Measurements from ENCODE around the gene TTR.

The TTR gene

DNA sequence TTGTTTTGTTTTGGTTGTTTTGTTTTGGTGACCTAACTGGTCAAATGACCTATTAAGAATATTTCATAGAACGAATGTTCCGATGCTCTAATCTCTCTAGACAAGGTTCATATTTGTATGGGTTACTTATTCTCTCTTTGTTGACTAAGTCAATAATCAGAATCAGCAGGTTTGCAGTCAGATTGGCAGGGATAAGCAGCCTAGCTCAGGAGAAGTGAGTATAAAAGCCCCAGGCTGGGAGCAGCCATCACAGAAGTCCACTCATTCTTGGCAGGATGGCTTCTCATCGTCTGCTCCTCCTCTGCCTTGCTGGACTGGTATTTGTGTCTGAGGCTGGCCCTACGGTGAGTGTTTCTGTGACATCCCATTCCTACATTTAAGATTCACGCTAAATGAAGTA, at the start of gene TTR:
Gene TTR (plus strand): TSS at position 250 of the 400 bp plus-strand sequence. CDS start 26 bp downstream, at position 276.
- DNase-seq = no peak

DNA sequence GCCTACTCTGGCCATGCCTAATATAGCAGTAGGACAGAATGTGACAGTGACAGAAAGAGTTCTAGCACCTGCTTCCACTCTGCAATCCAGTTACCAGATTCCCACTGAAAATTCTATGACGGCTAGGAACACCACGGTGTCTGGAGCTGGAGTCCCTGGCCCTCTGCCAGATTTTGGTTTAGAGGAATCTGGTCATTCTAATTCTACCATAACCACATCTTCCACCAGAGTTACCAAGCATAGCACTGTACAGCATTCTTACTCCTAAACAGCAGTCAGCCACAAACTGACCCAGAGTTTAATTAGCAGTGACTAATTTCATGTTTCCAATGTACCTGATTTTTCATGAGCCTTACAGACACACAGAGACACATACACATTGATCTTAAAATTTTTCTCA, 45.2 kb upstream of the TTR start:
- no peak for DNase-seq

DNA sequence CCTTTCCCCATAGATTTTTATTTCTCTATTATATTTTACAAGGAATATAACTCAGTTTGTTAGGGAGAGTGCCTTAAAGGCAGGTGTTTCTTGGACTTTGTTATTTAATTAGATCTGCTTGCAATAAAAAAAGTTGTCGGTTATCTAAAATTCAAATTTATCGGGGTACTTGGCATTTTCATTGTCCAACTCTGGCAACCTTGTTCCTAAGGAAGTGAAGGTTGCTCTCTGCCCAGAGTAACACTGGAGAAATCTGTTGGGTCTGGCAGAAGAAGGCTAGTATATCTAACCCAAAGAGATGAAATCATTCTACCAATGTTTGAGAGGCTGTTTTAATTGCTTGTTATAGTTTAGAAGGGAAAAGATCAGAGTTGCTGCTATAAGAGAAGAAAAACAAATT, 42.8 kb upstream of the TTR start:
- DNase-seq = no peak

DNA sequence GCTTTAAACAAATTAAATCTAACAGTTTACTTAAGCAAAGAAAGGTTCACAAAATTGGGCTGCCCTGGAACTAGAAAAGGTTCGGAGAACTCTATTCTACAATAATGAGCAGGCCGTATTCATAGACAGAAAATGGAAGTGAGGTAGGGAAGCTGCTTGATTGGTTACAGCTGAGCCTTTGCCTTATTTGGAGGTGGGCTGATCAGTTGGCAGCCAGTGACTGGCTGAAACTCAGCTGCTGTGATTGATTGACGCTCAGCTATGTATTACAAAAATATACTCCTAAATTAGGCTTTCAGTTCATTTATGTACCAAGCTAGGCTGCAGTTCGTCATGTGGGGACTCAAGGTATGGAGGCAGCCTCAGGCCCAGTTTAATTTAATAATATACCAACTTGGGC, 42.3 kb upstream of the TTR start:
- no peak for DNase-seq

DNA sequence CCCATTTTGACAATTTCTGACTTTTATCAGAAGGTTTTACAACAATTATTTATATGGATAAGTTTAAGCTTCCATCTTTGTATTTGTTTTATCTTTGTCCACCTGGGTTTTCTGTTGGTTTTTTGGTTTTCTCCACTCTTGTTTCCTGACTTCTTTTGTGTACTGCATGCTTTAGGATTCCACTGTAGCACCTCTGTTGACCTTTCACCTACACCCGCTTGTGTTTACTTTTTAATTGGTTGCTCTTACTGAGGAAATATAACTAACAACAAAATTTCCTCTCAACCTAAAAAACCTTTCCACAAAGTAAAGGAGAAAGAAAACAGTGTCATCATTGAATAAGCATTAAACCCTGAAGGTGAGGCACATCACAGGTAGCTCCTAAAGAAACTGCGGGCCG, 39.8 kb upstream of the TTR start:
- no peak for DNase-seq

DNA sequence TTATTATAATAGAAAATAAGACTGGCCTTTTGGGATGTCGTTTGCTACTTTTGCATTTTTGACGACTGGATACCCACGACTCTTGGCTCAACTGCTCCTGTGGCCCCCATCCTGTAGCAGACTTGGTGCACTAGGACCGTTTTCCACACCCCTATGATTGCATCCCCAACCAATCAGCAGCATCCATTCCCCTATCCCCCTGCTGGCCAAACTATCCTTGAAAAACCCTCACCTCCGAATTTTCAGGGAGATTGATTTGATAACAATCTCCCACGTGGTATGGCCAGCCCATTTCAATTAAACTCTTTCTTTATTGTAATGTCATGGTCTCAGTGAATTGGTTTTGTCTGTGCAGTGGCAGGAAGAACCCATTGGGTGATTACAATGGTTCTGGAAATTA, 37.9 kb upstream of the TTR start:
- no peak for DNase-seq

DNA sequence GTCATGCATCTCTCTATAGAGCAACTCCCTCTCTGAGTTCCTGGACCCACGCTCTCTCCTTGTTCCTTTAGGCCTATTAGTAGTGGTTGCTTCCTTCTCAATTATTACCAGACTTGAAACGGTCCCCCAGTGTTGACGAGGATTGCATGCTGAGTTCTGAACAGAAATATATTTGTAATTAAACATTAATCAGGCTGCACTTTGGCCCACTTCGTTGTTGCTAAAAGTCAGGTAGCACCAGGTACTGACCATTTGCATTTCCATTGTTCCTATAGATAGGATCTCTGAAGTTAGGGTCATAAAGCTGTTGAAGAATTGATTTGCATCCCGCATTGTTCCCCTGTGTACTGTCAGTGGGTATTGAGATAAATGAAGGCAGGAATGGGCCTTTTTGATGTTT, 36.9 kb upstream of the TTR start:
- DNase-seq = no peak

DNA sequence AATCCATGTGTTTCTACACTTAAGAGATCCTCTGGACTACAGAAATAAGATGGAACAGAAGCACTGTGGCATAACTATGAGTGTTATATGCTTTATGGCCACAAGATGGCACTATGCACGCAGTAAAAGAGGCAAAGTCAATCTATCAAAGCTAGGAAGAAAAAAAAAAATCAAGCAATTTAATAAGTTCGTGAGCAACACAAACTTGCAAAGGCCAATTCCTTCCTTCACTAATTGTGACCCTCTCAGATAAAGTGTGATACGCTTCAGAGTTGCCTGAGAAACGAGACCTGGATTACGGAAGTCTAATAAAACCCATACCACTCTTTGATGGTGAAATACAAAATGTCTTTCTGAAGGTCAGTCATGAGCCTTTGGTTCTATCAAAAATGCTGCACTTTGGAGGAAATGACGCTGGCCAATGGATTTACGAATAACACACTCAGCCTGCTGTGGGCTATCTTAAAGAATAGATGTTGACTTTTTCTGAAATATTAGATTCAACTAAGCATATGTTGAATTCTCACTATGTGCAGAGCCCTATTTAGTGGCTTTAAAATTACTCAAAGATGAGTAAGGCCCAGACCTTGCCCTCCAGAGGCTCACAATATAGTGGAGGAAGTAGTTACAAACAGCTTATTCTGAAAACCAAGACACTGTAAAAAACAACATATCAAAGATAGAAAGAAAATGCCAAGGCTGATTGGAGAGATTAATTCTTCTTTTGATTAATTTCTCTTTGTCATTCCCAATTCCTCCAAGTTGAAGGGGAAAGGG, 35.5 kb upstream of the TTR start:
- DNase-seq = peak; percentile 19

DNA sequence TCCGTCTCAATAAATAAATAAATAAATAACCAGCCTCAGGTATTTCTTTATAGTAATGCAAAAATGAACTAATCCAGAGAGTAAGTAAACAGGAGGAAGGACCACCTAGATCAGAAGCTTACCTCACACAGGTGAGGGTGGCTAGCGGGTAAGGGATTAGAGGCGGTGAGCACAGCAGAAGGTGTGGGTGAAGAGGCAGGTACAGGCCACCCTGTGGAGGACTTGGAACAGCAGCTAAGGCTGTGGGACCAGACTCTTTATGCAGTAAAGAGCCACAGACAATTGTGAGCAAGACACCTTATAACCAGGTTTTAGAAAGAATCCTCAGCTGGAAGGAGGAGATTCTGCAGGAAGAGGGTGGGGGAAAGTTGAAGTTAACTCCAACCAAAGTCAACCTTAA, 34.2 kb upstream of the TTR start:
- no peak for DNase-seq

DNA sequence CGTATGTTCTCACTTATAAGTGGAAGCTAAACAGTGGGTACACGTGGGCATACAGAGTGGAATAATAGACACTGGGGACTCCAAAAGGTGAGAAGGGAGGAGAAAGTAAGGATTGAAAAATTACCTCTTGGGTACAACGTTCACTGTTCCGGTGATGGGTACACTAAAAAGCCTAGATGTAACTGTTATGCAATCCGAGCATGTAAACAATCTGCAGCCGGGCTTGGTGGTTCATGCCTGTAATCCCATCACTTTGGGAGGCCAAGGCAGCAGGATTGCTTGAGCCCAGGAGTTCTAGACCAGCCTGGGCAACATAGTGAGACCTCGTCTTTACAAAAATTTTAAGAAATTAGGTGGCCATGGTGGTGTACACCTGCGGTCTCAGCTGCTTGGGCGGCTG, 33.1 kb upstream of the TTR start:
- DNase-seq = no peak

DNA sequence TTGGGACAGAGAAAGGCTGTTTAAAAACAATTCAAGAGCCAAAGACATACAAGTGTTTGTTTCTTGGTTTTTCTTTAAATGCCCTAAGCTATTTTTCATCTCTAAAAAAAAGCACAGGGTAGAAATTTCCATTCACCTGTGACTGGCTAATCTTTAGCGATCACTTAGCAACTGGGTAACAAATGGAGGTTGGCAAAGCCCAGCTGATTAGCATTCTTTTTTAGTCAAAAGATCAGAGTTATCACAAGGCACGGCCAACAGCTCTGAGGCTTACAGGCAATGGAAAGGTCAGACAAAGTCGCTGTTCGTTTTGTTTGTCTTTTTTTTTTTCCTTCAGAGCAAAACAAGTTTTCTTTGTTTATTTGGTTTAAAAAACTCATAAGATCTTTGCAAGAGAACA, 29.0 kb upstream of the TTR start:
- DNase-seq = no peak

DNA sequence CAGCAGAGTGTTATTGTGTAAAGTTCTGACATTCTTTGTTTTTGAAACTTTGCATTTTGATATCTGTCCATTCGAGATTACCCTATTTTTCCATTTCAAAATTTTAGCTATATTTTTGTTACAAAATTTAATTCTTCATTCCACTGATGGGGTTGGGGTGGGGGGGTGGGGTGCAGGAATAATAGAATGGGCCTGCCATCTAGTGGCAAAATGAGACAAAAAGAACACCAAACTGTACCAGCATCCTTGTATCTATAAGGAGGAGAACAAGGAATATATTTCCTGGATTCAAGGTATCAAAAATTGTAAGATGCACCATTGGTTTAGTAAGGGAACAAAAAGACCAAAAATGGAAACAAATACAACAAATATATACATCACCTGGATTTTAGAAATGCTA, 27.9 kb upstream of the TTR start:
- no peak for DNase-seq

DNA sequence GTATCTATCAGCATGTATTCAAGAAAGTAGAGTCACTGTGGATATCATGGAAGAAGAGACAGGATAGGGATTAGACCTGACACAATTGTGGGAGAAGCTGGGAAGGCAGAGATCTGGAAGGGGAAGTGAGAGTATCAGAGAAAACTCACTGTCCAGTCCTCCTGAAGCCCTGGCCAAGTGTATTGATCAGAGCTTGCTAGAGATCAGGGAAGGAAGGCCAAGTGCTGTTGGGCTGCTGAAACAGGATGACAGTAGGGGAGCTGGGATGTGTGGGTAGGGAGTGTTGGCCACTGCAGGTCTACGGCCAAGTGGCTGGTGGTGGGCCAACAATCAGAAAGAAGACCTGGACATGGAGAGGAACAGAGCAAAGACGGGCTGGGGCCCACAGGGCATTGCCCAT, 26.3 kb upstream of the TTR start:
- DNase-seq = no peak

DNA sequence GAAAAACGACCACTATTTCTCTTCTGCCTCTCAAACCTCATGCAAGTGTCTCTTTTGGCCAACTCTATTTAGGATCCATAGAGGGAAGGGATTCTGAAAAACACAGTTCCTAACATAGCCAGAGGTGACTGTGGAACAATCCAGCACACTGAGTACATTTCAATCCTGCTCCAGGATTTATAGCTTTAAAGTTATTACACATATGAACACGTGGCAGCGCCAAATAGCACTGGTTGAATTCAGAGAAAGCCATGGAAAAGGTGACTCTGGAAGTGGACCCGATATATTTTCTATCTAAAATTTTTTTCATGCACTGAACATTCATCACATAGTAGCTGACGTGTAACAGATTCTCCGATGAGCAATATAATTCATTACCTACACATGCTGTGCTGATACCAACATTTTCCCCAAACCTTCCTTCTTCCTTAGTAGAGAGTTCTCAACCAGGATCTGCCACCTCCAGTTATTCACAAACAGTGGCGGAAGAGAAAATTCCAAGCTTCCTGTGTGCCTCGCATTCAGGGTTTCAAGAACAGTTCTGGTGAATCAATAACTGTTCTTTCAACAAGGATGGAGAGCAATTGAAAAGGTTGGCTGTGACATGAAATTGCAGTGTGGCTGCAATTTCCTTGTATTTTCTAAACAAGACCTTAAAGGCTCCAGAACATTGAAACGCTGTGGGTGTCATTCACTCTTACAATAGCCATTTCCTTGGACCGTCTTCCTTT, 25.7 kb upstream of the TTR start:
- no peak for DNase-seq

DNA sequence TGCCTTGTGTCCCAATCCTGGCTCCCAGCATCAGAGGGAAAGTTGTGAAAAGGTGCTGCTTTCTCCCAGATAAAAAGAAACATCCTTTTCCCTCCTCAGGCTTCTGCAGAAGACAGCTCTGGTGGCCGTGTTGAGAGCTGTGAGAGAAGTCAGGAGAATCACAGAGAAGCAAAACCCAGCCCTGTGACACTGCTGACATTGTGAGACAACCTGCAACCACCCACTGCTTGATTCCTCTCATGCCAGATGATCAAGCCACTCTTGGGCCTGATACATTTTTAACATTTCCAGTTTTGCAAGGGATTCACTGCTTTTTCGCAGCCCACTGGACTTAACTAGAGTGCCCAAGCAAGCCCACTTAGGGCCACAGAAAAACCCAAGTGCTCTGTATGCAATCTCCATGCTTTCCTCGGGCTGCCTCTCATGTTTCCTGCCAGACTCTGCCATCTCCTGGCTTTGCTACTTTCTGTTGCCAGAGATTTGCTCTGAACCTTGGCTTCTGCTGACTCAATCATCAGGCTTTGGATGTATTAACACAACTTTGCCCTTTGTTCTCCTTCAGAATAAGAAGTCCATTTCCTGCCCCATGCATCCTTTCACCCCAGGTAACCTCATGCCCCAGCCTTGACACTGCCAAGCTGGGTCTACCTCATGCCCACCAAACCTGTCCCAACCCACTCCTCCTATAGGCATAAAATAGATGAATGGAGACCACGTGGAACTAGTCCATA, 24.9 kb upstream of the TTR start:
- DNase-seq = no peak

DNA sequence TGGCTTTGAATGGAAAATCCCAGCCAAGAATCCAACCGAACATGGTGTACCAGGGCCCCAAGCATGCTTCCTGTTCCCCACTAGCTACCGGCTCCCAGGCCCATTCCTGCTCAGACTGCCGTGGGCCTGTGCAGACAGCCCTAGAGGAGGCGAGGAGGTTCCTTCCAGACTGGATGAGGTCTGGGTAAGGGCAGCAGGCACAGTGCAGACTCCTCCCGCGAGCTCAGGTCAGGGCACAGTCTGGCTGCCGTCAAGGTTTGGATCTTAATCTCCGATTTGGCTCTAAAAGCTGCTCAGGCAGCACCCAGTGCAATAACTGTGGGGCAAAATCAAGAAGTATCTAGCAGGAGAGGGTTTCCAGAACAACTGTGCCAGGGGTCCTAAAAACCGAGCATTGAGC, 19.3 kb upstream of the TTR start:
- DNase-seq = no peak

DNA sequence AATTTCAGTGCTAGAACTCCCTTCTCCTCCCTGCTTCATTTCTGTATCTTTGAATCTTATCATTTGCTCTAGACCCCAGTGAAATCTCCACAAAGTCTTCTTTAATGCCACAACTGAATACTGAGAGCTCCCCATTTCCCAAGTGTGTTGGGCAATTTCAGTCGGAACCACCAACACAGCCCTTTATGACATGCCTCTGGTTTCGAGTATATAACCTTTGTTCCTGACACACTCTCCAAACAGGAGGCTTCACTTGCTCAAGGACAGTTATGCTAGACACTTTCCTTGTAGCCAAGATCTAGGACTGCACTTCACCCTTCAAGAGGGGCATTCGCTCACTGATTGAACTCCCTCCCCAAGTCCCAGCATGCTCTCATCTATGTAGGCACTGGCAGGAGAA, 18.6 kb upstream of the TTR start:
- no peak for DNase-seq

DNA sequence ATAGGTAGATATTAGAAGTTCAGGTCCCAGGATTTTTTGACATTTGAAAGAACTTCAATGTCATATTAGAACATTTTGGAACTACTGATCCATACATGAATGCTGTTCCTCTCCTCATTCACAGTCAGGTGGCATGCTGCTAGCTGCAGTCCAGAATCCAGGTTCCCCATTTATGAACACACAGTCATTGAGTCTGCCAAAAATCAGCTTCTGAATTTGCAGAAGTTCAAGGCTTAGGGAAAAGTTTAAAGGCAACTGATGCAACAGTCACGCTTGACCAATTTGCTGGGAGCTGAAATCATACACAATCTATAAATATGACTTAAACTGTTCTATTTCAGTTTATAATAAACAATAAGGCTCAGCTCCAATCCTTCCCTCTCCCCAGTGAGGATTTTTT, 17.3 kb upstream of the TTR start:
- DNase-seq = no peak

DNA sequence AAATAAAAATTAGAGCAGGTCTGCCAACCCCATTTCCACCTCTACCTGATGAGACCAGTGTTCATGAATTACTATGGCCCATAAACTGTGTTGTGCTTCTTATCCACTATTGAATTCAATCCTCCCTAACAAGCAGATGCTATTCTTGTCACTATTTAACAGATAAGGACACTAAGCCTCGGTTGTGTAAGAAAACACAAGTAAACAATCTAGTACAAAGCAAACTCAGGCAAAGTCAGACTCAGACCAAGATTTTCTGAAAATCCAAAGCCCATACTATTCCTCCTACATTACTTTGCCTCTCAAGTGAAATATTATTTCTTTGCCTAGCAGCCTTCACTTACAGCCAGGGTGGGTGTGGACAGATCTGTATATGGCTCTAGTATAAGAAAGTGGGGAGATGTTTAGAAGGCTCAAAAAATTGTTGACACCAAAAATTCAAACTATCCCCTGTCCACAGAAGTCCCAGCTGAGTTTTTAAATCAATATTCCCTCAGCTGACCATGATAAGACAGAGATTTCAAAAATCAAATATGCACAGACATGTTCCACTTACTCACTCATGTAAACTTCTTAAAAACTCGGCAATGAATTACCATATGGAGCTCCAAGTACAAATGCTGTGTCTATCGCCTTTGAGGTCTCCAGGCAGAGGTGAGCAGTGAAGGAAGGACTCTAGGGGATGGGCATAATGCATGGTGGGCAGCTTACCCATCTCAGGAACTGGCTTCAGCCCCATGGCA, 16.0 kb upstream of the TTR start:
- DNase-seq = no peak

DNA sequence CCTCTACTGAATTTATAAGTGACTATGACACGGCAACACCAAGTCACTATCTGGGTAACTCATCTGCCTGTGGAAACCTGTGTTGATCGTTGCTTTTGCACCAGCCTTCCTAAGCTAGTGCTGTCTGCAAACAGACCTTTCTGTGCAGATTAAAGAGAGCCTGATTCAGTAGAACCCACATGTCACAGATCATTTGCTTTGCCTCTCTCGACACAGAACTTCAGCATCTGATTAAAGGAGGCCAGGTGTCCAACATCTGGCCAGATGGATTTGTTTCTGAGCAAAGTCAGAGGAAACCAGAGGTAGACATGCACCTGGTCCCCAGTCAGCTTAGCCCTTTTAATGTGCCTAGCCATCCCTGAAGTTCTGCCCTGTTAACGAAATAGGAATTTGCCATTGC, 15.0 kb upstream of the TTR start:
- no peak for DNase-seq

DNA sequence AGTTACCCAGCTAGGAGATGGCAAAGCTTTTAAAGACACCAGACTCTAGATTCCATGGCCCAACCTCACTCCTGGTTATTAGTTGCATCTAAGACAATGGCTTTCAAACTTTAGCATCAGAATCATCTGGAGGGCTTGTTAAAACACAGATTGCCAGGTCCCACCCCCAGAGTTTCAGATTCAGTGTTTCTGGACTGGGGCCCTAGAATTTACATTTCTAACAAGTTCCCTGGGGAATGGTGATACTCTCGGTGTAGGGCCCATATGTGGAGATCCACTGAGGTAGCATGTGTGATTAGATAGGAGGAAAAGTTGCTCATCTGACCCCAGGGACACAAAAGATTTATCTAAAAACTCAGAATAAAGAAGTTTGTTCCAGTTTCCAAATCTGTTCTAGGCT, 14.5 kb upstream of the TTR start:
- DNase-seq = no peak

DNA sequence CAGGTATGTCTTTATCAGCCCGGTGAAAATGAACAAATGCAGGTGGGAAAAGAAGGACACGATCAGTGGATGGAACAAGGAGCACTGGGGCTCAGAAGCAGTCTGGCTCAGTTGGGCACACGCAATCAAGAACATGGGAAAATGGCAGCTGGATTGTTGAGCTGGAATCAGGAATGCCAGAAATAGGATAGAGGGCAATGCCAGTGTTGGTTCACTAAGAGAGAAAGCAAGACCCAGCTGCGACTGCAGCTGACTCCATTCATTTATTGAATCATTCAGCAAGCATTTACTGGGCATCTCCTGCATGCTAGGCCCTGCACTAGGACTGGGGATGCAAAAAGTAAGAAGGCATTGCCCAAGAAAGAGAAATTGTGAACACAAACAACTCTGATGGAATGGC, 13.6 kb upstream of the TTR start:
- DNase-seq = no peak

DNA sequence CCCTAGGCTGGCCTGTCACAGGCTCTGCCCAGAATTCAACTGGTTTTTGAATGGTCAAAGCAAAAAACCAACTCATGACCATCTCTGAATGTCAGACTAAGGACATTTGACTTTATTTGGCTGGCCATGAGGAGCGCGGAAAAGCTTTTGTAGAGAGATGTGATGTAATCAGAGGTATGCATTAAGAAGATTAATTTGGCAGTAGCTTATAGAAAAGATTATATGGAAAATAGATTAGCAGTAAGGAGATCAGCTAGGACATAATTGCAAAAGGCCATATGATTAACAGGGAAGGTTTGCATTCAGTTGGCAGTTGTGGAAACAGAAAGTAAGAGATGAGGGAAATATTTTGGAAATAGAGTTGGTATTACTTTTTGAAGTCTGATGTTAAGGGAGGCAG, 12.3 kb upstream of the TTR start:
- no peak for DNase-seq
